ENCODE measurements around the gene GUCD1.
"Not testable (repeated sequence)": the region's sequence is repeated elsewhere in the genome, so short reads cannot be mapped to it uniquely, and the experiment has no call there.

Gene GUCD1

DNA sequence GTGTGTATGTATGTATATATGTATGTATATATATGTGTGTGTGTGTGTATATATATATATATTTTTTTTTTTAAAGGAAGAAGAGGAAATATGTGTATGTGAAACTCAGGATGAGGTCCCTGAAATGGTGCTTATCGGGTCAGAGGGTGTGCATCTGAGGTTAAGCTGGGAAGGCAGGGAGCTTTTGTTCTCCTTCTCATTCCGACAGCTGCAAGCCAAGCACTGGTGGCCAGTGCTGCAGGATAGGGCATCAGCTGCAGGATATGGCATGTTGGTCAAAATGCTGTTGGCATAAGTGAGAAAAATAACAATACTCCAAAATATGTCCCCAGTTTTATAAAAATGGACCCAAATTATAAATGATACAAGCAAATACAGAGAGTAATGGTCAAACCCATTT is 8.3 kb upstream of the GUCD1 start:
- no peak for DNase-seq

DNA sequence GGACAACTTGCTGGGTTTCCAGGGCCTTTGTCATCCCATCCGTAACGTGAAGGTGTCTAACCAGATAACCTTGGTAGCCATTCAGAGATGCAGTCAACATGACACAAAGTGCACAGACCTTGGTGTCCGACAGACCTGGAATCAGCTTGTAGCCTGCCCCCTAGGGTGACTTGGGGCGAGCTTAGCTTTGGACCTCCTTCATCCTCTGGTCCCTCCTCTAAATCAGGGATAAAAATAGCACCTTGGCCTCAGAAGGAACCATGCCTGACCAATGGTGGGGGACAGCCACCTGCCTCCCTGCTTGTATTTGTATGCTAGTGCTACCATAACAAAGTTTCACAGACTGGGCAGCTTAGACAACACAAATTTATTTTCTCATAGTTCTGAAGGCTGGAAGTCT is 4.5 kb upstream of the GUCD1 start:
- no peak for DNase-seq

DNA sequence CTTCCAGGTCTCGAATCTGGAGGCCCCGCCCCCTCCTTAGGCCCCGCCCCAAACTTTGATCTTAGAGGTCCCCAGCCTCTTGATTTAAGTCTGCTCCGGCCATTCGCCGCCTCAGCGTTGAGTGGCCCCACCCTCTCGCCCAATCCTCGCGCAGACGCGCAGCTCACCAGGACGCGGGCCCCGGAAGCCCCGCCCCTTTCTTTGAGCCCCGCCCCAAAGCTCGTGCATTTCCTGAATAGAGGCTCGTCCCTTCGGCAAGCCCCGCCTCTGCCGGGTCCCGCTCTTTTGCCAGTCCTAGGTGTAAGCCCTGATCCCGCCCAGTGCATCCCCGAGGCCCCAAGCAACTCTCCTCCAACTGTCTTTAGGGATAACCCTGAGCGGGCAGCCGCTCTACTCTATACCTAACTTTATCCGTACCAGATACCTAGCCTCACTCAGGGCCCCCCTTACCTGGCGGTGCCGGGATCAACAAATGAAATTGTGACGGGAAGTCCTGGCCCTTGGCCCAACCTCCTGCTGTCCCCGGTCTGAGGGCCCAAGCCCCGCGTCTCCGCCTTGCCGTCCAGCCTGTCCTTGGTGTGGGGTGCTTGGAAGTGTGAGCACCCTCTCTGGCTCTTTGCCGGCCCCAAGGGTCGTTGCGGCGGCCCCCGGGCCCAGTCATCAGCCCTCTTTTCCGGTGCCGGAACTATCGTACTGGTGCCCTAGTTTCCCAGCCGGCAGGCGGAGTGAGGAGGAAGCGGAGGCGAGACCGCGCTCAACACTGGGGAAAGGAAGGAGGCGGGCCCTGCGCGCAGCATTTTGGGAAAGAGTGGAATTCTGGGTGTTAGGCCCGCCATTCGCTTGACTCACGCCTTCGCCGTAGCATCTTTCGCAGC is 464 bp upstream of the GUCD1 start, which contains the start of gene SNRPD3:
SNRPD3 (plus strand) TSS at position 835 of the 875 bp plus-strand sequence. CDS start 1,676 bp downstream, outside the sequence.
- peak; percentile 98 for DNase-seq

DNA sequence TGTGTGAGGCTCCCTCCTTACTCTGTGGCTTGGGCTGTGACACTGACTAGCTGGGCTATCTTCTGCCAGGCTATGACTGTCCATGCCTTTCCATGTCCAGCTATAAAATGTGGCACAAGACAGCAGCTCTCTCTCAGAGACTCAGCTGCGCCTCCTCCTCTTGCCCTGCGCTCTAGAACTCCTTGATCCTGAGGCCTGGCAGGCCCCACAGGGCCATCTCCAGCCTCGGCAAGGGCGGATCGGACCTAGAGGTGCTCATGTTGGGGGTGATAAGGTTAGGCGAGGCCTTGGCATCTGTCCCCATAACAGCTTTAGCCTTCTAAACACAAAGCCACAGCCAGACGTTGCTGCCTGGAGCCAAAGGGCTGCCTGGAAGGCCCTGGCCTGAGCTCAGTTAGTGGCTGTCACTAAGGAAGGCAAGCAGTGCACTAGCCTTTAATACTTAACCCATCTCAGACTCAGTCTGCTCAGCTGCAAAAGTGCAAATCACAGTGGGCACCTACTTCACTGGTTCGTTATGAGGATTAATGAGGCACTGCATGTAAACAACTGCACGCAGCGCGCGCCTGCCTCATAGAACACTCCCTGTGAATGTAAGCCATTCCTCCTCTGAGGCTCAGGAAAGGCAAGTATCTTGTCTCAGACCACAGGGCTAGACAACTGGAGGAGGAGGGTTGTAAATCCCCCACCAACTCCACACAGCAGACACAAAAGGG is 1.2 kb downstream of the GUCD1 start:
- no peak for DNase-seq

DNA sequence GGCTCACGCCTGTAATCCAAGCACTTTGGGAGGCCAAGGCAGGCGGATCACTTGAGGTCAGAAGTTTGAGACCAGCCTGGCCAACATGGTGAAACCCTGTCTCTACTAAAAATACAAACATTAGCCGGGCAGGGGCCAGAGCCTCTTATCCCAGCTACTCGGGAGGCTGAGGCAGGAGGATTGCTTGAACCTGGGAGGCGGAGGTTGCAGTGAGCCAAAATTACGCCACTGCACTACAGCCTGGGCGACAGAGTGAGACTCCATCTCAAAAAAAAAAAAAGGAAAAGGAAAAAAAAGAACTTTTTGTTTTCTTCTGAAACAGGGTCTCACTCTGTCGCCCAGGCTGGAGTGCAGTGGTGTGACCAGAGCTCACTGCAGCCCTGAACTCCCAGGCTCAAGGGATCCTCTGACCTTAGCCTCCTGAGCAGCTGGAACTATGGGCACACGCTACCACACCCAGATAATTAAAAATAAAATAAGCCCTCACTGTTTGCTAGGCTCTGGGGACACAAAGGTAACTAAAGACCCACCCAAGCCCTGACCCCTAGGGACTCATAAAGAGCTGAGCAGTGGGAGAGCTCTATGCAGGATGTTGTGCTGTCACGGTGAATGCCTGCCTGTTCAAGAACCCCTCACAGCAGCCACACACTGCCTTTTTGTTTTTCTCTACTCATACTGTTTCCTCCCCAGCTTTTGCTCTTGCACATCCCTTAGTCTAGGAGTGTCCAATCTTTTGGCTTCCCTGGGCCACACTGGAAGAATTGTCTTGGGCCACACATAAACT is 2.2 kb downstream of the GUCD1 start:
- DNase-seq, result not testable (repeated sequence)

DNA sequence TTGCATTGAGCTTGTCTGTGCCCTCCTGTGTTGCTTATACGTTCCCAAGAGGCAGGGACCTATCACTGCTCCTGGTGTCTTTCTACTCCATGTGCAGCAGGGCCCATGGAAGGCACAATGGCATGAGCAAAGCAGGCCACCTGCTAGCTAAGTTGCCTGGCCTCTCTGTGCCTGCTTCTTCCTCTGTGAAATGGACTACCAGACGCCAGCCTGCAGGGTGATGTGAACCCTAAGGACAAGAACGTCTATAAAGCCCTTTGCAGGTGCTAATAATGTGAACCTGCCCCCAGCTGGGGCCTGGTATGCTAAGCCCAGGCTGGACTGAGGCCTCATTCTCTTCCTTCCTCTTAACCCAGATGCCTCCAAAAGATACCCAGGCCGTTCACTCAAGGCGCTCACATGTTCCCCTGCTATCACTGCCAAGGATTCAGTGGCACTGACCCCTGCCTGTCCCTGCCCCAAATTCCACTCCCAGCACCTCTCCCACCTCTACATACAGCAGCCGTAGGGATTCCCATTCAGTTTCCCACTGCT is 4.0 kb downstream of the GUCD1 start:
- DNase-seq, result no peak

DNA sequence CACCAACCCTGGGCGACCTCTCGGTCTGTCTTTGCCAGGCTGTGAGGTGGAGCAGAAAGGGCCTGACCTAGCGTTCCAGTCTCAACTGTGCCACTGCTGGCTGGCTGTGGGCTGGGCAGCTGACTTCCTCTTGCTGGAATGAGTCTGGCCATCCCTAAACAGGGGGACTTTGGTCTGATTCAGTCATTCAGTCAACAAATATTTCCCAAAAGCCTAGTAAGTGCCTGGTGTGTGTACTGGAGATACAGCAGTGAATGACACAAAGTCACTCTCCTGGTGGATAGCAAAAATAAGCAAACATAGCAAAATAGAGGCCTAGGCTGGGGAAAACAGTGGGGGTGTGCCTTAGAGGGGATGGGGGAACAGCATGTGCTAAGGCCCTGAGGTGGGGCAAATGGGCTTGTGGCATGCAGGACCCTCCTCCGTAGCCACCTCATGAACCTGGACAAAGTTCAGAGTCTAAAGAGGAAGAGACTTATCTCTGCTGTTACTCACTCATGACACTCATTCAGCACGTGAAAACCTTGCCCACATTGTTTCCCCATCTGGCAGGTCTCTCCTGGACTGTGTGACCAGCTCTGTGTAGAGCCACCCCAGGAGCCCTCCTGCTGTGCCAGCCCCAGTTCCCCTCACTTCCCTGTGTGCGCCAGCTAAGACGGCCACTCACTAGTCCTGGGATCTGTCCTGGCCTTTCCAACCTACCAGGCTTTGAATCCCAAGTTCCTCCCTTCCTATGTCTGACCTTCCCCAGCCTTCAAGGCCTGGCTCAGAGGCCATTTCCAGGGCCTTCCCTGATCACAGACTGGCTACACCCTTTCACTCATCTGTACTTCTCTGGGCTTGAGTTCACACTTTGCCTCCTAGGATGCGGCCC is 4.7 kb downstream of the GUCD1 start:
- DNase-seq, result no peak

DNA sequence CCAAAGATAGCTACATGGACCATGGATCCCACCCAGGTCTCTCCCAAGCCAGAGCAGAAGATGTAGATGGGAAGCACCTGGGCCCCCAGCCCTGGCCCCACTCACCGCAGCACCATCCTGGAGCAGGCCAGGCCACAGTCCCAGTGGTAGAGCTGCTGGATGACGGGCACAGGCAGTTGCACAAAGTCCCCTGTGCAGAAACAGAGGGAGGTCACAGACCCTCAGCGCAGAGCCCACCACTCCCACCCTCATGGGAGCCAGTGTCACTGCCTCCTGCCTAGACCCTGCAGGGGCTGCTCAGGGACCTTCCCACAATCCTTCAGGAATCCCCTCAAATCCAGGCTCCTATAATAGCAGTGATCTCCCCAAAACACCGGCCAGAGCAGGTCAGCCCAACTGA is 6.1 kb downstream of the GUCD1 start:
- DNase-seq, result no peak

DNA sequence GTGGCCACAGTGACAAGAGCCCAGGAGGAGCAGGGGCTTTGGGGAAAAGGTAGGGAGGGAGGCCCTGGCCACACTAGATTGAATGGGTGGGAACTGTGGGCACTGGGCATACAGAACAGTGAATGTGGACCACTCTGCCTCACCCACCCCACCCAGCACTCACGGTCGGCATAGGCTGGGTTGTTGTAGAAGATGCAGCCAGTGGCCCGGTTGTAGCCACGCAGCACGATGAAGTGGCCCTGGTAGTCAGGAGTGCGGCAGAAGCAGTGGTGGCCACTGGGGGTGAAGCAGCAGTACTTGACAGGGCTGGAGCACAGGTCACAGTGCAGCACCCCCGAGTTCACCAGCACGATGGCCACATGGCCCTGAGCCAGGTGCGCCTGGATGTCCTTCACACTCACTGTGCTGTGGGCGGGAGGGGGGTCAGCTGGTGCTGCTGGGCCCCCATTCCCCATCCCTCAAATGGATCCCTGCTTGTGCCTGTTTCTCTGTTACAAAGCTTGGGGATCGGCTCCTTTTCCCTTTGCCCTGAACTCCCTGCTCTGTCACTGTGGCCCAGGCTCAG is 11.2 kb downstream of the GUCD1 start:
- no peak for DNase-seq

DNA sequence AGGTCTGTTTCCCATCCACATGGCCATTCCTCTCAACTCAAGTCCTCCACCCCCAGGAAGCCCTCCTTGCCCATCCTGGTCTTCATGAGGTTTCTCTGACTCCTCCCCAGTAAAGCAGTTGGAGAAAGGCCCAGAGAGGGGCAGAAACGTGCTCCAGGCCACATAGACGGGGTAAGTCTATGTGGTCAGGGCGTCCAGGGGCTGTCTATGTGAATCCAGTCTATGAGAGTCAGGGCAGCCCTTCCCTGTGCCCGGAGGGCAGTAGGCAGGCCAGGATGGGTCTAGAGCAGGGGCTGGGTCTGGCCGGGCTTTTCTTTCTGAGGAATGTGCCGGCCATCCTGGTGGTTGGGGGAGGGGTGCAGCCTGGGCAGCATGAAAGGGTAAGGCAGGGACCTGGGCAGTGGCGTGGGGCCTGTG is 11.7 kb downstream of the GUCD1 start:
- DNase-seq, result no peak

DNA sequence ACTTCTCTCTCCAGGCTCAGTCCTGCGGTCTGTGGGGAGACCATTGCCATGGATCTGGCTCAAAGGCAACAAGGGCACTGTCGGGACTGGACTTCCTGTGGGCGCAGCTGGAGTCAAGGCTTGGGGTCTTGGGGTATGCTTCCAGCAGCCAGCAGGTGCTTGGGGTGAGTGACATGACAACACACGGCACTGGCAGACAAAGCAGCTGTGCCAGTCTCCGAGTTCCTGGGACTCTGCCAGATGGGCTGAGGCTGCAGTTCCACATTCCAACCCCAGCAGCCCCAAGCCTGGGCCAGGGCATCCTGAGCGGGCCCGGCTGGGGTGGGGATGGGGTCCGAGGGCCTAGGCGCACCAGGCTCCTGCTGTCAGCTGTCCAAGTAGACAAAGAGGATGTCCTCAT is 12.3 kb downstream of the GUCD1 start:
- DNase-seq, result no peak

DNA sequence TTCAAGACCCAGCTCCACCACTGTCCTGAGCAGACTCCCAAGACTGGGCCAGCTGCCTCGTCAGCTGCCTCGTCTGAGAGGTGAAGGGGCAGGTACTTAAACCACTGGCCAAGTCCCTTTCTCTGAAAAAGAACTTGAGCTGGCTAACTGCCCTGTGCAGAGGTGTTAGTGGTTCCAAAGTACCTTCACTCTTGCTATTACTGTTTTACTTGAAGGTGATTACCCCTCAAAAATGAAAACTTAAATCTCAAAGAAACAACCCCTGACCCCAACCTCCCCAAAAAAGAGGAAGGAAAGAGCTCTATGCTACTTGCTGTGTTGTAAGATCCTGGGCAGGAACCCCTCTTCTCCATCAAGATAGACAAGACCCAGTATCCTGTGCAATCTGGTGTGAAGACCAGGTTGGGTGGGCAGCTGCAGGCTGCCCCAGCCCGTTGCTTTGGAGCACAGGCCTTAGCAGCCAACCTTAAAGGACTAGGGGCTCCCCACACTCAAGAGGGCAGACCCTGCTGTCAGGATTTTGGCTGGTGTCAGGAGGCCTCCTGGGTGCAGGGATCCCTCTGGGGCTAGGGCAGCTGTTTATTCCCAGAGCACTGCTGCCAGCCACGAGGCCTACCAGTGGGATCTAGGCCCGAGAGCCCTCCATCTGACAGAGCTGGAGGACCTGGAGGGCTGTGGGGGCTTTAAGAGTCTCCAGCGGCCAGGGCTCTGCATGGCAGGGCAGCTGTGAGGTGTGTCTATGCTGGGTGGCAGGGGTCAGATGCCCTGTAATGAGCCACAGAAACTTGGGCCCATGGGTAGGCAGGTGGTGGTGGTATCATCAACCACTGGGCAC is 13.0 kb downstream of the GUCD1 start:
- DNase-seq, result no peak

DNA sequence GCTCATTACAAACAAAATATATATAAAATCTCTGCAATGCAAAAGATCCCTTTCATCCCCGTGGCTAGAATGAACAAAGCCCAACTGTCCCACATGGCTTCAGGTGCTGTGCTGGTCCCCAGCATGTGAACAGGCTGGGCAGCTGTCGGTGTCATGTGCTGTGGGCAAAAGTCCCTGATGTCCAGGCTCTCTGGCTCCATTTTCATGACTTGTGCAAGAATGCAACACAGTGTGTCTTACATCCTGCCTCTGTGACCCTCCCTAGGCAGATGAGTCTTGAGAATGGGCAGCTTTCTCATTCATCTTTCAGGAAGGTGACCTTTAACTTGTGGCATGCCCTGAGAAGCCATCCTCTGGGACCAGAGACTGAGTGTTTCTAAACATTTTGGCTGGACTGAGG is 14.5 kb downstream of the GUCD1 start:
- no peak for DNase-seq

DNA sequence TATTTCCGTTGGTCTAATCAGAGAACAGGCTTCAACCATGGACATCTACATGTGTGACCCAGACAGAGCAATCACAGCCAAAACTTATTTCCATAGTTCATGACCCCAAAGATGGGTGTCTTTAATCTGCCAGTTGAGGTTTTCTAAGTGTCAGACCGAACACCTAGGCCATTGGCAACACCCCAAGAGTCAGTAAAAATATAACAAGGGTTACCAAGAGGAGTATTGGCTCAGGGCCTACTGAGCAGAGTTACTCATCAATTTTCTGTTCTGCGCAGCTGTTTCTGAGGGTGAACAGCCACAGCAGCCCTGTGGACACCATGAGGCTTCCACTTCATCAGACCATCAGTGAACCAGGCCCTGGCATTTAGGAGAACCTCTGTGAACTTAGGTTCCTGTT is 18.8 kb downstream of the GUCD1 start:
- DNase-seq, result no peak

DNA sequence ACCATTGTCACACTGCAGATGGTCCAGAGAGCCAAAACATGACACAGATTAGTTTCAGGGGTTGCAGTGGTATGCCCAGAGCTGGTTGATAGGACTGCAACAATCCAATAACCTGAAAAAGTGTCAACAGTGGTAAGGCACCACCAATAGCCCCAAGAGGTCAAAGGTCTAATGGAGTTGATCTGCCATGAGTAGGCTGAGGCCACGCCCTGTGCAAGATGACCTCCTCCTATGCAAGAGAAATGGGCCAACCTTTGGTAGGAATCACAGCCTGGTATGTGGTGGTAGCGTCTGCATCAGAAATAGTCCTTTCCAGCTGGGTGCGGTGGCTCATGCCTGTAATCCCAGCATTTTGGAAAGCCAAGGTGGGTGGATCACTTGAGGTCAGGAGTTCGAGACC is 19.6 kb downstream of the GUCD1 start:
- no peak for DNase-seq

DNA sequence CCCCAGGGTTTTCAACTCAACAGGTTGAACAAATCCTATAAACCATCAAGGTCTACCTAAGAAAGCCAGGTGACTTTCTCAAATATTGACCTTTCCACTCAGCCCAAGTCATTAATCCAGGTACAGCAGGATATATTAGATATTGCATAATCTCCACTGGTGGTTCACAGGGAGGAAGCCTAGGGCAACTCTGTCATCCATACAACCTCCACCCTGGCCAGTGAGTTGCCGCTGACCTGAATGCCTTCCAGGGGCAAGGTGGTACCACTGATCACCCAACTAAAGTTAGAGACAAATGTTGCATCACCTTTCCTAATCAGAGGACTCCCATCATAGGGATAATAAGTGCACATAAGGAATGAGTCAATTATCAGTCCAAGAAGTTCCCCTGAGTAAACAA is 22.9 kb downstream of the GUCD1 start:
- DNase-seq, result no peak

DNA sequence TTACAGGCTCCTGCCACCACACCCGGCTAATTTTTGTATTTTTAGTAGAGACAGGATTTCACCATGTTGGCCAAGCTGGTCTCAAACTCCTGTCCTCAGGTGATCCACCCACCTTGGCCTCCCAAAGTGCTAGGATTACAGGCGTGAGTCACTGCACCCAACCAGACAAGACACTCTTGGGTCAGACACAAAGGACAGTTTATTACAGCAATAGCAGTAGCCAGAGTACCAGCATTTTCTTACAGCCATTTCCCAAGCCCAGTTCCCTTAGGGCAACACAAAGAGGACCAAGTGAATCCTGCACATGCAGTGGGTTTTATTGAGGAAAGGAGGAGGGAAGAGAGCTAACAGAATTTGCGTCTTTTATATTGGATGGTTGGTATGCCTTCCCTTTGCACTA is 24.0 kb downstream of the GUCD1 start:
- not testable (repeated sequence) for DNase-seq

DNA sequence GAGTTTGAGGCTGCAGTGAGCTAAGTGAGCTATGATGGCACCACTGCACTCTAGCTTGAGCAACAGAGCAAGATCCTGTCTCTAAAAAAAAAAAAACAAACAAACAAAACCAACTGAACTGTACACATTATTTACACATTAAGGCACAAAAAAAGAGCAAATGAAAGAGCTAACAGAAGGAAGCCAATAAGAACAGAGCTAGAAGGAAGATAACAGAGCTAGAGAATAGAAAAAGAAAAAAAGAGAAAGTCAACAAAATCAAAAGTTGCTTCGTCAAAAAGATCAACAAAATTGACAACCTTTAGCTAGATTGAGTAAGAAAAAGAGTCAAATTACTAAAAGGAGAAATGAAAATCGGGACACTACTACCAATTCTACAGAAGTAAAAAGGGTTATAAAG is 25.0 kb downstream of the GUCD1 start:
- DNase-seq, result no peak

DNA sequence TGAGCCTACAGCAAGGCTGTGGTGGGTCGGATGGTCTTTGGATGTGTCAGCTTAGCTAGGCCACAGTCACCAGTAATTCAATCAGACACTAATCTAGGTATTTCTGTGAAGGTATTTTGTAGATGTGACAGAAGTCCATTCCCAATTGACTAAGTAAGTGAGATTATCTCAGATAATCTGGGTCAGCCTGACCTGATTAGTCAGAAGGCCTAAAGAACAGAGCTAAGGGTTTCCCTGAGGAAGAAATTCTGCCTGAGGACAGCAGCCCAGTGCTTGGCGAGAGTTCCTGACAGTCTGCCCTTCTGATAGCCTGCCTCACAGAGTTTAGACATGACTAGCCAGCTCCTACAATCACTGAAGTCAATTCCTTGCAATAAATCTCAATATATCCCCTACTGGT is 28.7 kb downstream of the GUCD1 start:
- DNase-seq, result no peak

DNA sequence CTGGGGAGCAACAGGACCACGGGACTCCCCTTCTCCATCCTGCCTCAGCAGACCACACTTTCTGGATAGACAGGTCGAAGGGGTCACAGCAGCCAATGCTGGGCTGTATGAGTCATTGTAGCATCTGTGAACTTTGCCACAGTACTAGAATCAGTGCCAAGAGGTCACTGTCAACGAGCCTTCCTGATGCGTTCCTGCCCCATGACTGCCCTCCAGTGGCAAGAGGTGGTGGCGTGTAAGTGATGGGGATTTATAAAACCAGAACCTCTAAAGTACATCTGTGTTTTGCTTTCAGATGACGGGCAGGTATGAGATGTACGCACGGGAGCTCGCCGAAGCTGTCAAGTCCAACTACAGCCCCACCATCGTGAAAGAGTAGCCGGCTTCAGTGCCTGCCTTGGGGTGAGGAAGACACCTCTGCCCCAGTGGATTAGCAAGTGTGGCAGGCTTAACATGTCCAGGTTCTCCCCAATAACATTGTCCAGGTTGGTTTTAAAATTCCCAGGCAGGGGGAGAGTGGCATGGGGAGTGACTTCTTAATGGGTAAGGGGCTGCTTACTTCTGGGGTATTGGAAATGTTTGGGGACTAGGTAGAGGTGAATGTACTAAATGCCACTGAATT is 29.4 kb downstream of the GUCD1 start:
- no peak for DNase-seq
